HG03060 (cell line): ENCODE data around the gene ATG4B.
"Not testable (repeated sequence)": the region's sequence is repeated elsewhere in the genome, so short reads cannot be mapped to it uniquely, and the experiment has no call there.

Experiments used
- ATAC-seq: cut with Tn5 transposase; IDR thresholded peaks from one replicate; pipeline ENCODE4 v1.9.1; 2021; ENCODE audit warnings: low read depth, moderate number of reproducible peaks; ENCODE audit not compliant: unreplicated experiment

The ATG4B gene

GRCh38 chr2:241660593-241661213 lies 23.2 kb downstream of the ATG4B start:
- no peak for ATAC-seq

- not testable (repeated sequence) for ATAC-seq
Observed at GRCh38 chr2:241662731-241663130, 25.2 kb downstream of the ATG4B start.

- ATAC-seq = no peak
Observed at GRCh38 chr2:241665731-241666440, 28.4 kb downstream of the ATG4B start.

- ATAC-seq = no peak
Observed at GRCh38 chr2:241666627-241667400, 29.3 kb downstream of the ATG4B start.

- no peak for ATAC-seq
Observed at GRCh38 chr2:241668354-241668753, 30.9 kb downstream of the ATG4B start.

- no peak for ATAC-seq
Observed at GRCh38 chr2:241668839-241669238, 31.3 kb downstream of the ATG4B start.

GRCh38 chr2:241670333-241671110 lies 33.0 kb downstream of the ATG4B start:
- ATAC-seq = no peak

GRCh38 chr2:241671457-241672240 lies 34.2 kb downstream of the ATG4B start:
- no peak for ATAC-seq

- no peak for ATAC-seq
Observed at GRCh38 chr2:241672243-241673188, 35.0 kb downstream of the ATG4B start.

GRCh38 chr2:241673189-241673663 lies 35.7 kb downstream of the ATG4B start:
- ATAC-seq = no peak

- ATAC-seq = no peak
Observed at GRCh38 chr2:241673797-241674725, 36.6 kb downstream of the ATG4B start.

GRCh38 chr2:241675885-241676284 lies 38.4 kb downstream of the ATG4B start:
- no peak for ATAC-seq

GRCh38 chr2:241676665-241677064 lies 39.2 kb downstream of the ATG4B start:
- ATAC-seq = no peak

- ATAC-seq = no peak
Observed at GRCh38 chr2:241677392-241677791, 39.9 kb downstream of the ATG4B start.

- no peak for ATAC-seq
Observed at GRCh38 chr2:241678307-241678706, 40.8 kb downstream of the ATG4B start.

GRCh38 chr2:241678784-241679540 lies 41.5 kb downstream of the ATG4B start:
- no peak for ATAC-seq

- ATAC-seq = no peak
Observed at GRCh38 chr2:241680044-241680443, 42.6 kb downstream of the ATG4B start.
